GM12878 (cell line): ENCODE results near the gene GFOD2. TPM values are rescaled to one million over a fixed set of nuclear protein-coding genes. Genes with fewer than 3 reads are reported as not detected.

ENCODE experiments used
- ATAC-seq: fragments of 200-7000 bp; cut with Tn5 transposase; 3 replicates; pipeline ENCODE4 v1.9.1; 2020; ENCODE audit warnings: mild to moderate bottlenecking, moderate library complexity
- BruUV-seq: library from RNA; stranded (reverse); fragments of 400-500 nt; replicated peaks from 2 replicates; lab custom pipeline; 2021; lab: Mats Ljungman, UMichigan
- CTCF ChIA-PET: fragments of 300-600 bp; sonication (Branson Sonifier 250); formaldehyde crosslinking; extraction: SDS; loops from one replicate; lab custom pipeline; 2021; ENCODE audit warnings: inconsistent platforms; lab: Yijun Ruan, JAX
- POLR2A ChIA-PET: fragments of 350-600 bp; formaldehyde crosslinking; extraction: SDS; loops from one replicate; lab custom pipeline; 2021; ENCODE audit warnings: inconsistent platforms; lab: Charles Lee
- RAD21 ChIA-PET: fragments of 300-600 bp; sonication (Branson Sonifier 250); formaldehyde crosslinking; loops from one replicate; lab custom pipeline; 2023; ENCODE audit warnings: antibody characterized with exemption; ENCODE audit not compliant: unreplicated experiment; lab: Charles Lee
- SMC1A ChIA-PET: fragments of 300-600 bp; sonication (Branson Sonifier 250); formaldehyde crosslinking; loops from one replicate; lab custom pipeline; 2023; ENCODE audit not compliant: unreplicated experiment, uncharacterized antibody; lab: Charles Lee
- DNase-seq: peaks from one replicate; pipeline ENCODE4 v3.0.0-alpha.2; 2011; ENCODE audit warnings: low read depth, low spot score
- FAIRE-seq: peaks from 3 replicates; lab custom pipeline; 2011; peaks lifted over from hg19 to GRCh38; lab: Jason Lieb, UNC
- H2AFZ ChIP-seq: 2 replicates; pipeline ENCODE4 v1.6.0; 2011; ENCODE audit warnings: low read depth, low read length, control low read depth; ENCODE audit not compliant: control insufficient read depth
- H3K27ac ChIP-seq: 2 replicates; pipeline ENCODE4 v1.5.1; 2011; ENCODE audit warnings: control low read depth; ENCODE audit not compliant: control insufficient read depth, insufficient read depth
- H3K27me3 ChIP-seq, 2 experiments: replicated peaks in 1 of 2; 2 replicates each; pipeline versions ENCODE4 v1.6.0 to v1.6.1; 2011; ENCODE audit warnings: low read length in 1 of 2; ENCODE audit not compliant: control insufficient read depth in 2 of 2, insufficient read depth in 2 of 2
- H3K36me3 ChIP-seq, 2 experiments: 2 replicates each; pipeline ENCODE4 v1.5.1; 2011; ENCODE audit warnings: low read length in 1 of 2; ENCODE audit not compliant: control insufficient read depth in 2 of 2, insufficient read depth in 2 of 2
- H3K4me1 ChIP-seq: 2 replicates; pipeline ENCODE4 v1.6.1; 2011; ENCODE audit warnings: mild to moderate bottlenecking, low read length, moderate library complexity, mixed read lengths; ENCODE audit not compliant: control insufficient read depth, insufficient read depth
- H3K4me2 ChIP-seq: 2 replicates; pipeline ENCODE4 v1.6.0; 2011; ENCODE audit warnings: control low read depth; ENCODE audit not compliant: control insufficient read depth, insufficient read depth
- H3K4me3 ChIP-seq: fragments of 200-600 bp; sonication (generic); 2 replicates; pipeline ENCODE4 v1.5.1; 2016
- H3K79me2 ChIP-seq: 2 replicates; pipeline ENCODE4 v1.6.0; 2011; ENCODE audit warnings: low read length; ENCODE audit not compliant: control insufficient read depth, insufficient read depth
- H3K9ac ChIP-seq: 2 replicates; pipeline ENCODE4 v1.8.0; 2011; ENCODE audit warnings: low read length, control low read depth, mixed read lengths; ENCODE audit not compliant: control insufficient read depth, insufficient read depth
- H3K9me3 ChIP-seq: replicated peaks from 3 replicates; pipeline ENCODE4 v1.5.1; 2011; ENCODE audit warnings: mild to moderate bottlenecking, low read length; ENCODE audit not compliant: control insufficient read depth, insufficient read depth
- H4K20me1 ChIP-seq: 2 replicates; pipeline ENCODE4 v1.6.0; 2011; ENCODE audit not compliant: control insufficient read depth, insufficient read depth
- ATF7 ChIP-seq: fragments of 450-650 bp; IDR thresholded peaks from 2 replicates; pipeline ENCODE4 v1.6.1; 2016; ENCODE audit warnings: low read depth, mild to moderate bottlenecking
- DPF2 ChIP-seq: fragments of 450-650 bp; IDR thresholded peaks from 2 replicates; pipeline ENCODE4 v1.6.1; 2017; ENCODE audit warnings: mild to moderate bottlenecking
- EP300 ChIP-seq, 2 experiments: fragments of 150-350 bp in 1 of 2; IDR thresholded peaks; 2 replicates each; pipeline ENCODE4 v1.6.1; 2011 to 2012; ENCODE audit warnings: low read depth in 2 of 2, low read length in 2 of 2, borderline replicate concordance in 1 of 2, improper control_type of control experiment in 1 of 2, inconsistent platforms in 1 of 2; ENCODE audit not compliant: control insufficient read depth in 1 of 2
- FOS ChIP-seq: IDR thresholded peaks from 3 replicates; pipeline ENCODE4 v1.6.1; 2011; ENCODE audit warnings: borderline replicate concordance; ENCODE audit not compliant: insufficient read length; ENCODE audit errors: extremely low read depth
- FOXM1 ChIP-seq: IDR thresholded peaks from 2 replicates; pipeline ENCODE4 v1.6.1; 2012; ENCODE audit warnings: low read depth, mild to moderate bottlenecking, inconsistent platforms, low read length, moderate library complexity
- NFIC ChIP-seq: IDR thresholded peaks from 2 replicates; pipeline ENCODE4 v1.6.1; 2012; ENCODE audit warnings: low read depth, mild to moderate bottlenecking, inconsistent platforms, low read length, moderate library complexity
- RFX5 ChIP-seq: IDR thresholded peaks from 2 replicates; pipeline ENCODE4 v1.6.1; 2011; ENCODE audit warnings: low read depth, low read length, improper control_type of control experiment
- SMC3 ChIP-seq: IDR thresholded peaks from 2 replicates; pipeline ENCODE4 v1.6.1; 2011; ENCODE audit warnings: low read length, improper control_type of control experiment, borderline replicate concordance
- WGBS: methylation state at CpG from one replicate; pipeline ENCODE4 v1.1.6; 2016; ENCODE audit warnings: low lambda C conversion rate; ENCODE audit not compliant: insufficient replicate concordance, insufficient coverage; ENCODE audit errors: missing lambda C conversion rate; 5-methylcytosine and 5-hydroxymethylcytosine counted together
- in situ Hi-C: fragments of 300-500 bp; cut with MboI; formaldehyde crosslinking; loops from 9 replicates; pipeline ENCODE4 v1.14.3; 2018; ENCODE audit warnings: mixed read lengths
- intact Hi-C: fragments of 100-400 bp; cut with micrococcal nuclease; formaldehyde crosslinking; loops from one replicate; pipeline ENCODE4 v1.14.2; 2022; ENCODE audit not compliant: unreplicated experiment
- polyA plus RNA-seq, 11 experiments: library from polyadenylated mRNA; depleted of rRNA in 4 of 11; unstranded in 6 of 11; stranded (reverse) in 5 of 11; fragments of >200 nt; fragmentation: Nextera tagmentation in 4 of 11; fragmentation: Illumina TruSeq in 1 of 11; extraction: Ambion mirVana in 4 of 11; extraction: Trizol in 1 of 11; gene quantifications; 1 replicate in 1 of 11; 2 replicates in 10 of 11; pipeline versions ENCODE4 v1.2.1 to v1.2.3, GENCODE V29; 2011 to 2016; ENCODE audit warnings: inconsistent platforms in 2 of 11, missing spikeins in 2 of 11, low read depth in 1 of 11
- total RNA-seq, 4 experiments: library from RNA; depleted of rRNA in 3 of 4; stranded (reverse); fragments of >200 nt in 3 of 4; fragmentation: Illumina TruSeq in 1 of 4; extraction: Trizol in 1 of 4; gene quantifications; 2 replicates each; pipeline versions ENCODE4 v1.2.1 to v1.2.3, GENCODE V29; 2013 to 2021
- TF ChIP-seq, protein P1 (sequence below): fragments of 450-650 bp; IDR thresholded peaks from 2 replicates; pipeline ENCODE4 v1.6.1; 2017; ENCODE audit warnings: mild to moderate bottlenecking, moderate library complexity
- TF ChIP-seq, protein P2 (sequence below): fragments of 450-650 bp; IDR thresholded peaks from 2 replicates; pipeline ENCODE4 v1.6.1; 2017; ENCODE audit warnings: mild to moderate bottlenecking, moderate library complexity
- TF ChIP-seq, protein P3 (sequence below): IDR thresholded peaks from 2 replicates; pipeline ENCODE4 v1.6.1; 2012; ENCODE audit warnings: low read length, inconsistent platforms
- TF ChIP-seq, protein P4 (sequence below): IDR thresholded peaks from 2 replicates; pipeline ENCODE4 v1.6.1; 2011; ENCODE audit warnings: low read depth, mild to moderate bottlenecking, low read length, moderate library complexity, borderline replicate concordance; ENCODE audit errors: extremely low read depth

GFOD2 gene
- total and polyA plus RNA-seq, 10 of the 15 experiments (the other 5 are each of a cell fraction or from before 2014, with no cell fraction given) = 2.0 to 15.9 (median 12.0) TPM

DNA sequence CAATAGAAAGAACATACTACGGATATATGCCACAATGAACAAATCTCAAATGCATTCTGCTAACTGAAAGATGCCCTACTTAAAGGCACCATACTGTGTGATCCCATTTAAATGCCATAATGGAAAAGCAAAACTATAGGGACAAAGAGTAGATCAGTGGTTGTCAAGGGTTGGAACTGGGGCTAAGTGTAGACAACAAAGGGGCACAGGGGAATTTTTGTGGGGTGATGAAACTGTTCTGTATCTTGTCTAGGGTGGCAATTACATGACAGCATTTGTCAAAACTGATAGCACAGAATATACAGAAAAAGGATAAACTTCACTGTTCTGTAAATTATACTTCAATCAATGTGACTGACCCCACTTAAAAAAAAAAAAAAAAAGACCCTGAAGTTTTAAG, 17.7 kb downstream of the GFOD2 start (continued):
- TF ChIP-seq SMC3 (no peak), NFIC (no peak), DPF2 (no peak)

DNA sequence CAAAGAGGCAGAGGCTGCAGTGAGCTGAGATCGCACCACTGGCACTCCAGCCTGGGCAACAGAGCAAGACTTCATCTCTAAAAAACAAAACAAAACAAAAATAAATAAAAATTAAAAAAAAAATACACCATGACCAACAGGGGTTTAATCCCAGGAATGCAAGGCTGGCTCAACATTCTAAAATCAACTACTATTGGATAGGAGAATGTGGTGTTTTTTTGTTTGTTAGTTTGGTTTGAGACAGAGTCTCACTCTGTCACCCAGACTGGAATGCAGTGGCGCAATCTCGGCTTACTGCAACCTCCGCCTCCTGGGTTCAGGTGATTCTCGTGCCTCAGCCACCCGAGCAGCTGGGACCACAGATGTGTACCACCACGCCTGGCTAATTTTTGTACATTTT, 19.9 kb downstream of the GFOD2 start:
- RAD21 ChIA-PET = no interaction called here
- TF ChIP-seq, protein P1, sequence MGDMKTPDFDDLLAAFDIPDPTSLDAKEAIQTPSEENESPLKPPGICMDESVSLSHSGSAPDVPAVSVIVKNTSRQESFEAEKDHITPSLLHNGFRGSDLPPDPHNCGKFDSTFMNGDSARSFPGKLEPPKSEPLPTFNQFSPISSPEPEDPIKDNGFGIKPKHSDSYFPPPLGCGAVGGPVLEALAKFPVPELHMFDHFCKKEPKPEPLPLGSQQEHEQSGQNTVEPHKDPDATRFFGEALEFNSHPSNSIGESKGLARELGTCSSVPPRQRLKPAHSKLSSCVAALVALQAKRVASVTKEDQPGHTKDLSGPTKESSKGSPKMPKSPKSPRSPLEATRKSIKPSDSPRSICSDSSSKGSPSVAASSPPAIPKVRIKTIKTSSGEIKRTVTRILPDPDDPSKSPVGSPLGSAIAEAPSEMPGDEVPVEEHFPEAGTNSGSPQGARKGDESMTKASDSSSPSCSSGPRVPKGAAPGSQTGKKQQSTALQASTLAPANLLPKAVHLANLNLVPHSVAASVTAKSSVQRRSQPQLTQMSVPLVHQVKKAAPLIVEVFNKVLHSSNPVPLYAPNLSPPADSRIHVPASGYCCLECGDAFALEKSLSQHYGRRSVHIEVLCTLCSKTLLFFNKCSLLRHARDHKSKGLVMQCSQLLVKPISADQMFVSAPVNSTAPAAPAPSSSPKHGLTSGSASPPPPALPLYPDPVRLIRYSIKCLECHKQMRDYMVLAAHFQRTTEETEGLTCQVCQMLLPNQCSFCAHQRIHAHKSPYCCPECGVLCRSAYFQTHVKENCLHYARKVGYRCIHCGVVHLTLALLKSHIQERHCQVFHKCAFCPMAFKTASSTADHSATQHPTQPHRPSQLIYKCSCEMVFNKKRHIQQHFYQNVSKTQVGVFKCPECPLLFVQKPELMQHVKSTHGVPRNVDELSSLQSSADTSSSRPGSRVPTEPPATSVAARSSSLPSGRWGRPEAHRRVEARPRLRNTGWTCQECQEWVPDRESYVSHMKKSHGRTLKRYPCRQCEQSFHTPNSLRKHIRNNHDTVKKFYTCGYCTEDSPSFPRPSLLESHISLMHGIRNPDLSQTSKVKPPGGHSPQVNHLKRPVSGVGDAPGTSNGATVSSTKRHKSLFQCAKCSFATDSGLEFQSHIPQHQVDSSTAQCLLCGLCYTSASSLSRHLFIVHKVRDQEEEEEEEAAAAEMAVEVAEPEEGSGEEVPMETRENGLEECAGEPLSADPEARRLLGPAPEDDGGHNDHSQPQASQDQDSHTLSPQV = no peak
- TF ChIP-seq, protein P2, sequence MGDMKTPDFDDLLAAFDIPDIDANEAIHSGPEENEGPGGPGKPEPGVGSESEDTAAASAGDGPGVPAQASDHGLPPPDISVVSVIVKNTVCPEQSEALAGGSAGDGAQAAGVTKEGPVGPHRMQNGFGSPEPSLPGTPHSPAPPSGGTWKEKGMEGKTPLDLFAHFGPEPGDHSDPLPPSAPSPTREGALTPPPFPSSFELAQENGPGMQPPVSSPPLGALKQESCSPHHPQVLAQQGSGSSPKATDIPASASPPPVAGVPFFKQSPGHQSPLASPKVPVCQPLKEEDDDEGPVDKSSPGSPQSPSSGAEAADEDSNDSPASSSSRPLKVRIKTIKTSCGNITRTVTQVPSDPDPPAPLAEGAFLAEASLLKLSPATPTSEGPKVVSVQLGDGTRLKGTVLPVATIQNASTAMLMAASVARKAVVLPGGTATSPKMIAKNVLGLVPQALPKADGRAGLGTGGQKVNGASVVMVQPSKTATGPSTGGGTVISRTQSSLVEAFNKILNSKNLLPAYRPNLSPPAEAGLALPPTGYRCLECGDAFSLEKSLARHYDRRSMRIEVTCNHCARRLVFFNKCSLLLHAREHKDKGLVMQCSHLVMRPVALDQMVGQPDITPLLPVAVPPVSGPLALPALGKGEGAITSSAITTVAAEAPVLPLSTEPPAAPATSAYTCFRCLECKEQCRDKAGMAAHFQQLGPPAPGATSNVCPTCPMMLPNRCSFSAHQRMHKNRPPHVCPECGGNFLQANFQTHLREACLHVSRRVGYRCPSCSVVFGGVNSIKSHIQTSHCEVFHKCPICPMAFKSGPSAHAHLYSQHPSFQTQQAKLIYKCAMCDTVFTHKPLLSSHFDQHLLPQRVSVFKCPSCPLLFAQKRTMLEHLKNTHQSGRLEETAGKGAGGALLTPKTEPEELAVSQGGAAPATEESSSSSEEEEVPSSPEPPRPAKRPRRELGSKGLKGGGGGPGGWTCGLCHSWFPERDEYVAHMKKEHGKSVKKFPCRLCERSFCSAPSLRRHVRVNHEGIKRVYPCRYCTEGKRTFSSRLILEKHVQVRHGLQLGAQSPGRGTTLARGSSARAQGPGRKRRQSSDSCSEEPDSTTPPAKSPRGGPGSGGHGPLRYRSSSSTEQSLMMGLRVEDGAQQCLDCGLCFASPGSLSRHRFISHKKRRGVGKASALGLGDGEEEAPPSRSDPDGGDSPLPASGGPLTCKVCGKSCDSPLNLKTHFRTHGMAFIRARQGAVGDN = no peak
- TF ChIP-seq NFIC (no peak), RFX5 (no peak), EP300 (IDR thresholded peaks at IDR 0.05; ENCODE audit: borderline replicate concordance in 1 of 2, control insufficient read depth in 1 of 2, low read depth in 2 of 2, low read length in 2 of 2) (no peak), FOXM1 (no peak), ATF7 (no peak), FOS (no peak)
- TF ChIP-seq, protein P3, sequence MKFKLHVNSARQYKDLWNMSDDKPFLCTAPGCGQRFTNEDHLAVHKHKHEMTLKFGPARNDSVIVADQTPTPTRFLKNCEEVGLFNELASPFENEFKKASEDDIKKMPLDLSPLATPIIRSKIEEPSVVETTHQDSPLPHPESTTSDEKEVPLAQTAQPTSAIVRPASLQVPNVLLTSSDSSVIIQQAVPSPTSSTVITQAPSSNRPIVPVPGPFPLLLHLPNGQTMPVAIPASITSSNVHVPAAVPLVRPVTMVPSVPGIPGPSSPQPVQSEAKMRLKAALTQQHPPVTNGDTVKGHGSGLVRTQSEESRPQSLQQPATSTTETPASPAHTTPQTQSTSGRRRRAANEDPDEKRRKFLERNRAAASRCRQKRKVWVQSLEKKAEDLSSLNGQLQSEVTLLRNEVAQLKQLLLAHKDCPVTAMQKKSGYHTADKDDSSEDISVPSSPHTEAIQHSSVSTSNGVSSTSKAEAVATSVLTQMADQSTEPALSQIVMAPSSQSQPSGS = no peak
- TF ChIP-seq, protein P4, sequence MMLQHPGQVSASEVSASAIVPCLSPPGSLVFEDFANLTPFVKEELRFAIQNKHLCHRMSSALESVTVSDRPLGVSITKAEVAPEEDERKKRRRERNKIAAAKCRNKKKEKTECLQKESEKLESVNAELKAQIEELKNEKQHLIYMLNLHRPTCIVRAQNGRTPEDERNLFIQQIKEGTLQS = no peak

More for the DNA sequence above, 19.9 kb downstream of the GFOD2 start:
- H2AFZ ChIP-seq = no peak overlapping the region
- H3K4me1 ChIP-seq = no peaks in the 10 kb centered on the region
- H3K9ac ChIP-seq = no peak overlapping the region
- FAIRE-seq (no peak), DNase-seq (no peak), ATAC-seq (no peak)
- peaks cover 0 to 3% of the 10 kb centered on the region in 2 experiments; a peak in 3 of 4 replicates for H3K36me3 ChIP-seq
- in situ Hi-C loops (no loop called here), intact Hi-C loops (no loop called here)
- POLR2A ChIA-PET = no interaction called here
- H3K9me3 ChIP-seq = no peaks in the 10 kb centered on the region; the same call in 2 of the 3 replicates
- no peaks in the 10 kb centered on the region for H4K20me1 ChIP-seq
- no peak overlapping the region for H3K4me2 ChIP-seq
- H3K79me2 ChIP-seq = no peaks in the 10 kb centered on the region
- CTCF ChIA-PET = no interaction called here
- WGBS = 96% methylated on average over 7 of the region's 7 CpGs
- BruUV-seq = no TSS peak
- no peak overlapping the region for H3K4me3 ChIP-seq
- H3K27ac ChIP-seq = no peak overlapping the region
- H3K27me3 ChIP-seq = no peaks in the 10 kb centered on the region
- SMC1A ChIA-PET = no interaction called here
